Nephron progenitor cell (in vitro differentiated cells): ENCODE measurements around the gene MTHFS.
A peak's percentile ranks its signal among the peaks of the same experiment; 100 is the strongest.
"Not testable (repeated sequence)": the region's sequence is repeated elsewhere in the genome, so short reads cannot be mapped to it uniquely, and the experiment has no call there.

Experiments
- DNase-seq: peaks from one replicate; pipeline ENCODE4 v3.0.0; 2021
- H3K27ac Mint-ChIP-seq: 2 replicates; pipeline ENCODE4 v1.8.0; 2021; ENCODE audit warnings: mild to moderate bottlenecking, moderate library complexity, mixed read lengths
- H3K27me3 Mint-ChIP-seq: 2 replicates; pipeline ENCODE4 v1.8.0; 2021; ENCODE audit warnings: mild to moderate bottlenecking, low read depth, mixed read lengths; ENCODE audit not compliant: poor library complexity
- H3K36me3 Mint-ChIP-seq: 2 replicates; pipeline ENCODE4 v1.8.0; 2021; ENCODE audit warnings: low read depth, mixed read lengths
- H3K4me1 Mint-ChIP-seq: 2 replicates; pipeline ENCODE4 v1.8.0; 2021; ENCODE audit warnings: mixed read lengths
- H3K4me3 Mint-ChIP-seq: 2 replicates; pipeline ENCODE4 v1.8.0; 2021; ENCODE audit warnings: mild to moderate bottlenecking, moderate library complexity, mixed read lengths
- H3K9me3 Mint-ChIP-seq: 2 replicates; pipeline ENCODE4 v1.8.0; 2021; ENCODE audit warnings: mild to moderate bottlenecking, moderate library complexity, mixed read lengths
- CTCF ChIP-seq: fragments of 200-600 bp; sonication (generic); IDR thresholded peaks from 2 replicates; pipeline ENCODE4 v1.5.0; 2021; ENCODE audit warnings: antibody characterized with exemption

Gene MTHFS

GRCh38 chr15:79919090-79919748 lies 22.4 kb upstream of the MTHFS start:
- DNase-seq, result no peak
- H3K27me3 Mint-ChIP-seq, result peaks cover 4% of the 10 kb centered on the region
- peaks cover 86% of the 10 kb centered on the region for H3K9me3 Mint-ChIP-seq
- H3K27ac Mint-ChIP-seq, result peak overlapping the region; percentile 96
- peaks cover 63% of the 10 kb centered on the region for H3K4me1 Mint-ChIP-seq
- H3K4me3 Mint-ChIP-seq, result peak overlapping the region; percentile 73
- H3K36me3 Mint-ChIP-seq, result peaks cover 90% of the 10 kb centered on the region
- TF ChIP-seq CTCF, result no peak

- peaks cover 4% of the 10 kb centered on the region for H3K27me3 Mint-ChIP-seq
- DNase-seq, result peak; percentile 53
- H3K9me3 Mint-ChIP-seq, result peaks cover 92% of the 10 kb centered on the region
- H3K4me1 Mint-ChIP-seq, result peaks cover 60% of the 10 kb centered on the region
- H3K27ac Mint-ChIP-seq, result peak overlapping the region; percentile 90
- H3K36me3 Mint-ChIP-seq, result peaks cover 95% of the 10 kb centered on the region
- TF ChIP-seq CTCF, result no peak
- peak overlapping the region; percentile 58 for H3K4me3 Mint-ChIP-seq
Observed at GRCh38 chr15:79918278-79918677, 21.5 kb upstream of the MTHFS start.

- H3K36me3 Mint-ChIP-seq, result peaks cover 100% of the 10 kb centered on the region
- TF ChIP-seq CTCF, result no peak
- H3K27ac Mint-ChIP-seq, result peak overlapping the region; percentile 68
- DNase-seq, result no peak
- H3K27me3 Mint-ChIP-seq, result peaks cover 4% of the 10 kb centered on the region
- H3K9me3 Mint-ChIP-seq, result peaks cover 84% of the 10 kb centered on the region
- peaks cover 48% of the 10 kb centered on the region for H3K4me1 Mint-ChIP-seq
- no peak overlapping the region for H3K4me3 Mint-ChIP-seq
Observed at GRCh38 chr15:79916502-79917132, 19.8 kb upstream of the MTHFS start.

- not testable (repeated sequence) for H3K27ac Mint-ChIP-seq, H3K4me3 Mint-ChIP-seq, DNase-seq, H3K27me3 Mint-ChIP-seq
- H3K4me1 Mint-ChIP-seq, result peaks cover 42% of the 10 kb centered on the region
- peaks cover 79% of the 10 kb centered on the region for H3K9me3 Mint-ChIP-seq
- H3K36me3 Mint-ChIP-seq, result peaks cover 100% of the 10 kb centered on the region
Observed at GRCh38 chr15:79915776-79916501, 19.1 kb upstream of the MTHFS start.

GRCh38 chr15:79914728-79915127 lies 17.9 kb upstream of the MTHFS start:
- no peak for TF ChIP-seq CTCF
- H3K4me1 Mint-ChIP-seq, result peaks cover 37% of the 10 kb centered on the region
- H3K27ac Mint-ChIP-seq, result no peak overlapping the region
- peaks cover 79% of the 10 kb centered on the region for H3K9me3 Mint-ChIP-seq
- no peak for DNase-seq
- no peaks in the 10 kb centered on the region for H3K27me3 Mint-ChIP-seq
- H3K4me3 Mint-ChIP-seq, result no peak overlapping the region
- peaks cover 100% of the 10 kb centered on the region for H3K36me3 Mint-ChIP-seq

GRCh38 chr15:79909556-79910335 lies 12.9 kb upstream of the MTHFS start:
- not testable (repeated sequence) for H3K27me3 Mint-ChIP-seq, H3K4me3 Mint-ChIP-seq, H3K27ac Mint-ChIP-seq, H3K4me1 Mint-ChIP-seq, DNase-seq
- peaks cover 42% of the 10 kb centered on the region for H3K9me3 Mint-ChIP-seq
- H3K36me3 Mint-ChIP-seq, result peaks cover 94% of the 10 kb centered on the region
